CD8-positive, alpha-beta memory T cell (primary cell): ENCODE measurements around the gene PTH2. TPM values are rescaled to one million over a fixed set of nuclear protein-coding genes. Genes with fewer than 3 reads are reported as not detected.

Experiments used
- CTCF ChIA-PET: fragments of 350-600 bp; sonication (Branson Sonifier 250); formaldehyde crosslinking; loops from one replicate; lab custom pipeline; 2021; ENCODE audit warnings: antibody characterized with exemption; lab: Charles Lee
- POLR2A ChIA-PET: fragments of 350-600 bp; sonication (Branson Sonifier 250); formaldehyde crosslinking; loops from one replicate; lab custom pipeline; 2021; ENCODE audit warnings: antibody characterized with exemption; lab: Charles Lee
- DNase-seq, 5 donors: peaks; one replicate each; pipeline versions ENCODE4 v3.0.0 to v3.0.0-alpha.2; 2020 to 2022; ENCODE audit warnings: mixed read lengths in 1 of 5
- H3K27ac ChIP-seq: one replicate; pipeline ENCODE4 v1.7.0; 2013; ENCODE audit warnings: low read depth, mild to moderate bottlenecking, low read length, moderate library complexity
- H3K27me3 ChIP-seq: 2 replicates; pipeline ENCODE4 v1.7.0; 2013; ENCODE audit warnings: low read length, mild to moderate bottlenecking; ENCODE audit not compliant: insufficient read depth, poor library complexity, severe bottlenecking
- H3K36me3 ChIP-seq: 2 replicates; pipeline ENCODE4 v1.7.0; 2013; ENCODE audit warnings: mild to moderate bottlenecking, low read length, moderate library complexity; ENCODE audit not compliant: insufficient read depth
- H3K4me1 ChIP-seq: 2 replicates; pipeline ENCODE4 v1.7.0; 2013; ENCODE audit warnings: mild to moderate bottlenecking, low read length, moderate library complexity; ENCODE audit not compliant: insufficient read depth
- H3K4me3 ChIP-seq: 2 replicates; pipeline ENCODE4 v1.7.0; 2013; ENCODE audit warnings: mild to moderate bottlenecking, low read length
- H3K9me3 ChIP-seq: 2 replicates; pipeline ENCODE4 v1.7.0; 2013; ENCODE audit warnings: mild to moderate bottlenecking, low read length
- H3K27ac Mint-ChIP-seq, 8 donors: one replicate each; pipeline ENCODE4 v1.8.0; 2020 to 2021; ENCODE audit warnings: mixed read lengths in 8 of 8, mild to moderate bottlenecking in 6 of 8, inconsistent platforms in 3 of 8, moderate library complexity in 3 of 8
- H3K27me3 Mint-ChIP-seq, 2 donors: one replicate each; pipeline ENCODE4 v1.8.0; 2020 to 2021; ENCODE audit warnings: mixed read lengths in 2 of 2, mild to moderate bottlenecking in 1 of 2, moderate library complexity in 1 of 2
- H3K36me3 Mint-ChIP-seq, 3 donors: one replicate each; pipeline ENCODE4 v1.8.0; 2020 to 2021; ENCODE audit warnings: mixed read lengths in 3 of 3, inconsistent platforms in 1 of 3, mild to moderate bottlenecking in 1 of 3
- H3K4me1 Mint-ChIP-seq, 3 donors: one replicate each; pipeline ENCODE4 v1.8.0; 2020 to 2021; ENCODE audit warnings: mixed read lengths in 3 of 3, inconsistent platforms in 1 of 3, mild to moderate bottlenecking in 1 of 3
- H3K4me3 Mint-ChIP-seq, 7 donors: one replicate each; pipeline ENCODE4 v1.8.0; 2020 to 2021; ENCODE audit warnings: mixed read lengths in 7 of 7, mild to moderate bottlenecking in 6 of 7, moderate library complexity in 4 of 7, inconsistent platforms in 2 of 7
- H3K9me3 Mint-ChIP-seq, 5 donors: one replicate each; pipeline ENCODE4 v1.8.0; 2020 to 2022; ENCODE audit warnings: mixed read lengths in 5 of 5, mild to moderate bottlenecking in 3 of 5, moderate library complexity in 2 of 5, inconsistent platforms in 1 of 5
- polyA plus RNA-seq: library from polyadenylated mRNA; unstranded; fragments of 300-500 nt; fragmentation: Illumina TruSeq; gene quantifications from one replicate; pipeline ENCODE4 v1.2.3, GENCODE V29; 2021
- total RNA-seq, 2 experiments: library from RNA; stranded (reverse); gene quantifications; one replicate each; pipeline ENCODE4 v1.2.3, GENCODE V29; 2021

Gene PTH2
- total and polyA plus RNA-seq, 3 experiments from 2014 or later: not detected

DNA sequence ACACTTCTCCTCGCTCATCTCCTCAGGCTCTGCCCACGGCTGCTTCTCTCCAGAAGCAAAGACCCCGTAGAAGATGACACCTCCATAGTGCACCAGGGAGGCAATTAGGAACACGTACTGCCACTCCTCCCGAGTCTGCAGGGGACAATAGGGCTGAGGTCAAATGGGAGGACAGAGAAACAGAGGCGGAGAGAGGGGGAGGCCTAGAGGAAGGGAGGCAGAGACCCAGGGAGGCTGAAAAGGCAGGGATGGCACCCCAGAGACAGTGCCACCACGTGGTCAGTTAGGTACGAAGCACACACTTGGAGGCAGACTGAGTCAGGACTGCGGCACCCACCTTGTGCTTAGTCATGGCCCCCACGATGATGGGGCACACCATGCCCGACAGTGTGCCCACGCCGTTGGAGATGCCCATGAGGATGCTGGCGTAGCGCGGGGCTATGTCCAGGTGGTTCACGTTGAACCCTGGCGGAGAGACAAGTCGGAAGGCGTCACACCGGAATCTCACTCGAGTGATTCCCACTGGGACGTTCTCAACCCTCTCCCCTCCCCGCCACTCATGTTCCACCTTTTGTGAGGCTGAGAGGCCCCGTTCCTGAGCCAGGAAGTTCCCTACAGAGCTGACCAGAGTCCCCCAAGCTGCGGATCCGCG is 7.6 kb upstream of the PTH2 start:
- peak overlapping the region; percentile 12 for H3K27ac ChIP-seq
- no peaks in the 10 kb centered on the region for H3K36me3 ChIP-seq
- Mint-ChIP-seq H3K27ac (peak overlapping the region in 1 of 8 donors; percentile 27), H3K36me3 (peaks cover 0 to 4% (median 0%) of the 10 kb centered on the region in 3 donors), H3K9me3 (peaks cover 0 to 3% (median 0%) of the 10 kb centered on the region in 5 donors), H3K4me1 (peaks cover 34 to 53% (median 35%) of the 10 kb centered on the region in 3 donors), H3K27me3 (peaks cover 74 to 93% of the 10 kb centered on the region in 2 donors), H3K4me3 (peak overlapping the region in 1 of 7 donors; percentile 52)
- H3K9me3 ChIP-seq: no peaks in the 10 kb centered on the region
- peaks cover 25% of the 10 kb centered on the region for H3K4me1 ChIP-seq
- H3K4me3 ChIP-seq: no peak overlapping the region
- H3K27me3 ChIP-seq: peaks cover 85% of the 10 kb centered on the region
- CTCF ChIA-PET: interaction anchor here (1.4 kb wide), 1 partner anchor 39 kb away, joined by 3 read pairs; no protein-coding TSS in a partner anchor
- no peak for DNase-seq
- POLR2A ChIA-PET: no interaction called here

GRCh38 chr19:49430172-49430677 is 7.0 kb upstream of the PTH2 start:
- Histone ChIP-seq H3K27ac (no peak overlapping the region), H3K9me3 (no peaks in the 10 kb centered on the region), H3K4me3 (no peak overlapping the region), H3K4me1 (peaks cover 27% of the 10 kb centered on the region), H3K36me3 (no peaks in the 10 kb centered on the region), H3K27me3 (peaks cover 91% of the 10 kb centered on the region)
- ChIA-PET POLR2A (no interaction called here), CTCF (interaction anchor here (1.3 kb wide), 1 partner anchor 37 kb away, joined by 4 read pairs; no protein-coding TSS in a partner anchor)
- H3K27me3 Mint-ChIP-seq: peaks cover 74 to 93% of the 10 kb centered on the region in 2 donors
- H3K36me3 Mint-ChIP-seq: peaks cover 0 to 4% (median 0%) of the 10 kb centered on the region in 3 donors
- no peak for DNase-seq
- H3K9me3 Mint-ChIP-seq: peaks cover 0 to 3% (median 0%) of the 10 kb centered on the region in 5 donors
- peaks cover 36 to 59% (median 41%) of the 10 kb centered on the region in 3 donors for H3K4me1 Mint-ChIP-seq
- no peak overlapping the region for H3K4me3 Mint-ChIP-seq
- peak overlapping the region in 1 of 8 donors; percentile 27 for H3K27ac Mint-ChIP-seq

DNA sequence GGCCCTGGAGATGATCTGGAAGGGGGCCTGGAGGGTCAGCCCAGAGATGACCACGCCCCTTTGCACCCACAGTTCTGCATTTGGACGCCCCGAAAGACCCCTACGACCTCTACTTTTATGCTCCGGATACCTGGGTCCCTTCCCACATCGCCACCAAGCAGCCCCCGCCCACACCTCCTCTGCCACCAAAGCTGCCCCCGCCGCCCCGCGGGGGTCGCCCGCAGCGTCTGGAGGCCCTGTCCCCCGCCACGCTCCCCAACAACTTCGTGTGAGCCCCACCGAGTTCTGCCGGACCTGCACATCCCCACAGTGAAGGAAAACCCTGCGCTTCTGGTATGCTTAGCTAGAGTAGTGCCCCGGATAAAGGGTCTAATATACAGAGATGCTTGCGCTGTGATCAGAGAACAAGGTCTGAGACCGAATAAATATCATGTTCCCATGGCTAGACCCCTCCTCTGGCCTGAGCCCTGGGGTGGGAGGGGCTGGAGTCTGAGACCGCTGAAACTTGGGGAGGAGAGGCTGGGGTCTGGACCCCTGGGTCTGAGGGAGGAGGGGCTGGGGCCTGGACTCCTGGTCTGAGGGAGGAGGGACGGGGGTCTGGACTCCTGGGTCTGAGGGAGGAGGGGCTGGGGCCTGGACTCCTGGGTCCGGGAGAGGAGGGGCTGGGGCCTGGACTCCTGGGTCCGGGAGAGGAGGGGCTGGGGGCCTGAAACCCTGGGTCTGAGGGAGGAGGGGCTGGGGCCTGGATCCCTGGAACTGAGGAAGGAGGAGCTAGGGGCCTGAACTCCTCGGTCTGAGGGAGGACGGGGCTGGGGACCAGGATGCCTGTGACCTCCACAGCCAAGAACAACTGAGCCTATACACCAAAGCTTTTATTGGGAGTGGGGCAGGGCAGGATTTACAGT is 5.6 kb upstream of the PTH2 start:
- H3K27ac Mint-ChIP-seq: peak overlapping the region in 1 of 8 donors; percentile 11
- POLR2A ChIA-PET: interaction anchor here (0.6 kb wide), 1 partner anchor 16 kb away, joined by 6 read pairs; no protein-coding TSS in a partner anchor
- H3K9me3 ChIP-seq: no peaks in the 10 kb centered on the region
- peaks cover 42 to 71% (median 50%) of the 10 kb centered on the region in 3 donors for H3K4me1 Mint-ChIP-seq
- H3K4me3 Mint-ChIP-seq: peak overlapping the region in 5 of 7 donors; percentile 35 to 65 (median 47)
- no peak for DNase-seq
- H3K36me3 ChIP-seq: no peaks in the 10 kb centered on the region
- peaks cover 90% of the 10 kb centered on the region for H3K27me3 ChIP-seq
- peaks cover 76 to 90% of the 10 kb centered on the region in 2 donors for H3K27me3 Mint-ChIP-seq
- H3K4me1 ChIP-seq: peaks cover 31% of the 10 kb centered on the region
- peaks cover 0 to 4% (median 0%) of the 10 kb centered on the region in 3 donors for H3K36me3 Mint-ChIP-seq
- peaks cover 0 to 3% (median 0%) of the 10 kb centered on the region in 5 donors for H3K9me3 Mint-ChIP-seq
- H3K4me3 ChIP-seq: no peak overlapping the region
- CTCF ChIA-PET: interaction anchor here (1.3 kb wide), 1 partner anchor 35 kb away, joined by 4 read pairs; no protein-coding TSS in a partner anchor
- no peak overlapping the region for H3K27ac ChIP-seq

GRCh38 chr19:49427855-49428546 is 4.8 kb upstream of the PTH2 start:
- POLR2A ChIA-PET: no interaction called here
- Mint-ChIP-seq H3K27ac (peak overlapping the region in 1 of 8 donors; percentile 11), H3K9me3 (peaks cover 0 to 2% (median 0%) of the 10 kb centered on the region in 5 donors), H3K4me1 (peaks cover 43 to 71% (median 50%) of the 10 kb centered on the region in 3 donors), H3K27me3 (peaks cover 75 to 88% of the 10 kb centered on the region in 2 donors), H3K36me3 (peaks cover 0 to 4% (median 0%) of the 10 kb centered on the region in 3 donors), H3K4me3 (peak overlapping the region in 6 of 7 donors; percentile 37 to 65 (median 47))
- Histone ChIP-seq H3K9me3 (no peaks in the 10 kb centered on the region), H3K4me1 (peaks cover 32% of the 10 kb centered on the region), H3K27me3 (peaks cover 90% of the 10 kb centered on the region), H3K36me3 (no peaks in the 10 kb centered on the region), H3K27ac (no peak overlapping the region), H3K4me3 (no peak overlapping the region)
- CTCF ChIA-PET: interaction anchor here (1.5 kb wide), 1 partner anchor 14 kb away, joined by 4 read pairs; the partner anchor contains the start of gene SLC17A7
- peak in 1 of 5 donors; percentile 20 for DNase-seq

- Histone ChIP-seq H3K4me1 (peaks cover 39% of the 10 kb centered on the region), H3K27me3 (peaks cover 90% of the 10 kb centered on the region)
- peaks cover 47 to 72% (median 54%) of the 10 kb centered on the region in 3 donors for H3K4me1 Mint-ChIP-seq
Measured at GRCh38 chr19:49427339-49427738, 4.1 kb upstream of the PTH2 start.

GRCh38 chr19:49425922-49426592 is 2.8 kb upstream of the PTH2 start:
- Histone ChIP-seq H3K4me1 (peaks cover 50% of the 10 kb centered on the region), H3K9me3 (no peaks in the 10 kb centered on the region), H3K27ac (no peak overlapping the region), H3K27me3 (peaks cover 88% of the 10 kb centered on the region), H3K36me3 (no peaks in the 10 kb centered on the region), H3K4me3 (no peak overlapping the region)
- no peaks in the 10 kb centered on the region for H3K9me3 Mint-ChIP-seq
- H3K27ac Mint-ChIP-seq: peak overlapping the region in 1 of 8 donors; percentile 61
- ChIA-PET CTCF (interaction anchor here (0.7 to 1.5 kb wide), 2 partner anchors 16 to 34 kb away, joined by 3 to 4 read pairs; partner anchors contain the start of gene SLC17A7), POLR2A (no interaction called here)
- H3K4me1 Mint-ChIP-seq: peaks cover 54 to 79% (median 60%) of the 10 kb centered on the region in 3 donors
- no peak overlapping the region for H3K4me3 Mint-ChIP-seq
- H3K36me3 Mint-ChIP-seq: peaks cover 0 to 4% (median 0%) of the 10 kb centered on the region in 3 donors
- H3K27me3 Mint-ChIP-seq: peaks cover 80 to 90% of the 10 kb centered on the region in 2 donors
- DNase-seq: no peak

More at GRCh38 chr19:49427339-49427738, 4.1 kb upstream of the PTH2 start:
- Mint-ChIP-seq H3K27me3 (peaks cover 78 to 88% of the 10 kb centered on the region in 2 donors), H3K27ac (no peak overlapping the region), H3K36me3 (peaks cover 0 to 4% (median 0%) of the 10 kb centered on the region in 3 donors), H3K9me3 (peaks cover 0 to 2% (median 0%) of the 10 kb centered on the region in 5 donors), H3K4me3 (no peak overlapping the region)
- H3K4me3 ChIP-seq: no peak overlapping the region
- CTCF ChIA-PET: interaction anchor here (1.5 kb wide), 1 partner anchor 15 kb away, joined by 4 read pairs; the partner anchor contains the start of gene SLC17A7
- no peaks in the 10 kb centered on the region for H3K36me3 ChIP-seq
- no peak overlapping the region for H3K27ac ChIP-seq
- POLR2A ChIA-PET: no interaction called here
- DNase-seq: no peak
- no peaks in the 10 kb centered on the region for H3K9me3 ChIP-seq
